H1 (cell line): ENCODE results near the gene CALD1. TPM values are rescaled to one million over a fixed set of nuclear protein-coding genes. Genes with fewer than 3 reads are reported as not detected.

Experiments used
- CTCF ChIA-PET: fragments of 300-600 bp; sonication (Branson Sonifier 250); formaldehyde crosslinking; loops from one replicate; lab custom pipeline; 2021; ENCODE audit not compliant: partially characterized antibody; lab: Charles Lee
- POLR2A ChIA-PET: fragments of 300-600 bp; sonication (Branson Sonifier 250); formaldehyde crosslinking; loops from one replicate; lab custom pipeline; 2021; ENCODE audit warnings: inconsistent platforms; ENCODE audit not compliant: partially characterized antibody; lab: Charles Lee
- DNase-seq, 2 experiments: peaks; one replicate each; pipeline versions ENCODE4 v3.0.0 to v3.0.0-alpha.2; 2010 to 2022; ENCODE audit warnings: low spot score in 2 of 2, low read depth in 1 of 2, mixed read lengths in 1 of 2
- FAIRE-seq: peaks from 2 replicates; lab custom pipeline; 2011; peaks lifted over from hg19 to GRCh38; lab: Jason Lieb, UNC
- H2AFZ ChIP-seq: 2 replicates; pipeline ENCODE4 v1.8.1; 2012; ENCODE audit warnings: low read length, inconsistent platforms
- H2AK5ac ChIP-seq: 2 replicates; pipeline ENCODE4 v1.6.1; 2013; ENCODE audit warnings: low read depth, low read length
- H2BK120ac ChIP-seq: replicated peaks from 2 replicates; pipeline ENCODE3; 2013; ENCODE audit warnings: low read depth, low read length, inconsistent platforms
- H2BK12ac ChIP-seq: 2 replicates; pipeline ENCODE4 v1.6.1; 2013; ENCODE audit warnings: low read depth, low read length
- H2BK15ac ChIP-seq: 2 replicates; pipeline ENCODE4 v1.6.1; 2013; ENCODE audit warnings: low read length
- H2BK20ac ChIP-seq: 2 replicates; pipeline ENCODE4 v1.6.1; 2013; ENCODE audit warnings: low read length
- H2BK5ac ChIP-seq: 2 replicates; pipeline ENCODE4 v1.6.1; 2013; ENCODE audit warnings: low read depth, low read length
- H3K14ac ChIP-seq: 2 replicates; pipeline ENCODE4 v1.6.1; 2013; ENCODE audit warnings: inconsistent platforms; ENCODE audit not compliant: insufficient read length
- H3K18ac ChIP-seq: 2 replicates; pipeline ENCODE4 v1.6.1; 2013; ENCODE audit warnings: low read length; ENCODE audit errors: extremely low read depth
- H3K23ac ChIP-seq: 2 replicates; pipeline ENCODE4 v1.6.1; 2013; ENCODE audit warnings: inconsistent platforms; ENCODE audit not compliant: insufficient read length
- H3K23me2 ChIP-seq: 2 replicates; pipeline ENCODE4 v1.6.1; 2013; ENCODE audit warnings: low read depth, low read length
- H3K27ac ChIP-seq: 2 replicates; pipeline ENCODE4 v1.6.1; 2011; ENCODE audit warnings: low read depth, low read length, inconsistent platforms
- H3K27me3 ChIP-seq, 4 experiments: replicated peaks in 1 of 4; 1 replicate in 1 of 4; 2 replicates in 3 of 4; pipeline versions ENCODE4 v1.6.1 to v1.8.1; 2011 to 2013; ENCODE audit warnings: low read length in 3 of 4, mild to moderate bottlenecking in 3 of 4, inconsistent platforms in 2 of 4, mixed read lengths in 2 of 4, moderate library complexity in 1 of 4; ENCODE audit not compliant: control insufficient read depth in 3 of 4, insufficient read depth in 3 of 4; ENCODE audit errors: extremely low read depth in 1 of 4
- H3K36me3 ChIP-seq, 4 experiments: 2 replicates each; pipeline versions ENCODE4 v1.6.1 to v1.8.1; 2011 to 2013; ENCODE audit warnings: mild to moderate bottlenecking in 4 of 4, low read length in 3 of 4, moderate library complexity in 2 of 4, control low read depth in 1 of 4, inconsistent platforms in 1 of 4; ENCODE audit not compliant: insufficient read depth in 4 of 4, control insufficient read depth in 2 of 4
- H3K4ac ChIP-seq: replicated peaks from 2 replicates; pipeline ENCODE3; 2013; ENCODE audit warnings: low read length, low read depth, mixed read lengths, inconsistent platforms; ENCODE audit not compliant: insufficient read length
- H3K4me1 ChIP-seq, 4 experiments: replicated peaks in 1 of 4; 1 replicate in 1 of 4; 2 replicates in 3 of 4; pipeline versions ENCODE4 v1.6.1 to v1.8.1; 2011 to 2013; ENCODE audit warnings: low read length in 3 of 4, inconsistent platforms in 2 of 4, mixed read lengths in 1 of 4; ENCODE audit not compliant: insufficient read depth in 4 of 4, control insufficient read depth in 3 of 4
- H3K4me2 ChIP-seq, 2 experiments: 2 replicates each; pipeline versions ENCODE4 v1.6.1 to v1.8.1; 2011 to 2013; ENCODE audit warnings: low read depth in 2 of 2, low read length in 2 of 2, control low read depth in 1 of 2, inconsistent platforms in 1 of 2, mild to moderate bottlenecking in 1 of 2; ENCODE audit not compliant: insufficient read depth in 1 of 2
- H3K4me3 ChIP-seq, 4 experiments: fragments of 200-600, 300-600 bp in 1 of 4; sonication (generic), shearing (Covaris generic), sonication (Bioruptor Twin) in 1 of 4; 2 replicates each; pipeline versions ENCODE4 v1.5.1 to v1.8.1; 2011 to 2016; ENCODE audit warnings: low read length in 4 of 4, low read depth in 3 of 4, control low read depth in 2 of 4, inconsistent platforms in 2 of 4, mild to moderate bottlenecking in 2 of 4, mixed read lengths in 1 of 4, moderate library complexity in 1 of 4; ENCODE audit not compliant: insufficient read depth in 2 of 4; ENCODE audit errors: extremely low read depth in 1 of 4
- H3K56ac ChIP-seq: replicated peaks from 2 replicates; pipeline ENCODE3; 2013; ENCODE audit warnings: low read depth, mild to moderate bottlenecking, mixed read lengths, low read length, inconsistent platforms; ENCODE audit not compliant: insufficient read length
- H3K79me1 ChIP-seq: 2 replicates; pipeline ENCODE4 v1.6.1; 2013; ENCODE audit warnings: low read depth, low read length, control low read depth
- H3K79me2 ChIP-seq, 2 experiments: 2 replicates each; pipeline versions ENCODE4 v1.6.1 to v1.8.1; 2012 to 2013; ENCODE audit warnings: low read length in 2 of 2, mild to moderate bottlenecking in 2 of 2, inconsistent platforms in 1 of 2; ENCODE audit not compliant: insufficient read depth in 2 of 2, control insufficient read depth in 1 of 2
- H3K9ac ChIP-seq, 4 experiments: replicated peaks in 1 of 4; 1 replicate in 1 of 4; 2 replicates in 3 of 4; pipeline versions ENCODE4 v1.6.1 to v1.8.1; 2011 to 2013; ENCODE audit warnings: low read depth in 3 of 4, low read length in 3 of 4, control low read depth in 2 of 4, mild to moderate bottlenecking in 2 of 4, moderate library complexity in 2 of 4, inconsistent platforms in 1 of 4; ENCODE audit errors: extremely low read depth in 1 of 4
- H3K9me3 ChIP-seq, 2 experiments: 2 replicates each; pipeline versions ENCODE4 v1.6.1 to v1.8.1; 2012 to 2013; ENCODE audit warnings: mild to moderate bottlenecking in 2 of 2, moderate library complexity in 2 of 2, control low read depth in 1 of 2, inconsistent platforms in 1 of 2, low read depth in 1 of 2, low read length in 1 of 2, mixed read lengths in 1 of 2; ENCODE audit not compliant: insufficient read depth in 2 of 2
- H4K20me1 ChIP-seq, 2 experiments: replicated peaks in 1 of 2; 2 replicates each; pipeline versions ENCODE3 to v1.8.1; 2011 to 2013; ENCODE audit warnings: inconsistent platforms in 2 of 2, low read length in 2 of 2, mild to moderate bottlenecking in 1 of 2; ENCODE audit not compliant: insufficient read depth in 2 of 2, control insufficient read depth in 1 of 2
- H4K5ac ChIP-seq: 2 replicates; pipeline ENCODE4 v1.6.1; 2013; ENCODE audit warnings: low read length, low read depth, mixed read lengths, inconsistent platforms; ENCODE audit not compliant: insufficient read length
- H4K8ac ChIP-seq: 2 replicates; pipeline ENCODE4 v1.8.0; 2013; ENCODE audit warnings: mild to moderate bottlenecking, moderate library complexity, low read length, inconsistent platforms; ENCODE audit not compliant: insufficient read depth; ENCODE audit errors: extremely low read depth
- H4K91ac ChIP-seq: replicated peaks from 2 replicates; pipeline ENCODE3; 2013; ENCODE audit warnings: low read length, mixed read lengths, inconsistent platforms; ENCODE audit not compliant: insufficient read length
- BRCA1 ChIP-seq: IDR thresholded peaks from 2 replicates; pipeline ENCODE4 v1.6.1; 2012; ENCODE audit warnings: low read depth, low read length, improper control_type of control experiment
- CBX5 ChIP-seq: fragments of 300-800, 300-1000 bp; sonication (generic); IDR thresholded peaks from 2 replicates; pipeline ENCODE4 v1.7.1; 2016; ENCODE audit warnings: antibody characterized with exemption, low read length, low read depth
- CEBPB ChIP-seq: IDR thresholded peaks from 2 replicates; pipeline ENCODE4 v1.6.1; 2012; ENCODE audit warnings: low read depth, low read length
- CHD1 ChIP-seq: IDR thresholded peaks from 2 replicates; pipeline ENCODE4 v1.6.1; 2012; ENCODE audit warnings: low read depth, low read length, improper control_type of control experiment
- CHD2 ChIP-seq: IDR thresholded peaks from 2 replicates; pipeline ENCODE4 v1.6.1; 2012; ENCODE audit warnings: low read length, improper control_type of control experiment
- CREB1 ChIP-seq: IDR thresholded peaks from 2 replicates; pipeline ENCODE4 v1.6.1; 2012; ENCODE audit warnings: inconsistent platforms
- EZH2 ChIP-seq: fragments of 200-600 bp; sonication (generic); IDR thresholded peaks from 2 replicates; pipeline ENCODE4 v1.7.1; 2012; ENCODE audit warnings: low read depth, mild to moderate bottlenecking, moderate library complexity, low read length, inconsistent platforms; ENCODE audit not compliant: severe bottlenecking
- HDAC2 ChIP-seq, 2 experiments: fragments of 300-600 bp in 1 of 2; sonication (generic) in 1 of 2; IDR thresholded peaks; 2 replicates each; pipeline ENCODE4 v1.6.1; 2011 to 2012; ENCODE audit warnings: low read depth in 2 of 2, low read length in 2 of 2, mild to moderate bottlenecking in 2 of 2, moderate library complexity in 2 of 2, borderline replicate concordance in 1 of 2, inconsistent platforms in 1 of 2
- KDM1A ChIP-seq: fragments of 200-600, 300-600 bp; sonication (generic); IDR thresholded peaks from 2 replicates; pipeline ENCODE4 v1.7.1; 2016; ENCODE audit warnings: mild to moderate bottlenecking, low read length, borderline replicate concordance
- KDM5A ChIP-seq: fragments of 200-600 bp; IDR thresholded peaks from 2 replicates; pipeline ENCODE4 v1.7.1; 2012; ENCODE audit warnings: mild to moderate bottlenecking, low read length, inconsistent platforms, mixed read lengths
- NRF1 ChIP-seq: IDR thresholded peaks from 2 replicates; pipeline ENCODE4 v1.6.1; 2011; ENCODE audit warnings: mild to moderate bottlenecking, low read depth, low read length, improper control_type of control experiment
- PHF8 ChIP-seq: fragments of 200-600 bp; sonication (generic); conservative IDR thresholded peaks from 2 replicates; pipeline ENCODE4 v1.7.1; 2012; ENCODE audit warnings: low read depth, mild to moderate bottlenecking, inconsistent platforms, low read length, moderate library complexity
- SP2 ChIP-seq: IDR thresholded peaks from 2 replicates; pipeline ENCODE4 v1.6.1; 2012; ENCODE audit warnings: mild to moderate bottlenecking, low read length, inconsistent platforms
- SRF ChIP-seq: IDR thresholded peaks from 2 replicates; pipeline ENCODE4 v1.6.1; 2011; ENCODE audit warnings: mild to moderate bottlenecking, low read depth, low read length, moderate library complexity
- SUZ12 ChIP-seq: fragments of 200-600 bp; sonication (generic); IDR thresholded peaks from 2 replicates; pipeline ENCODE4 v1.6.1; 2012; ENCODE audit warnings: mild to moderate bottlenecking, inconsistent platforms, low read length, moderate library complexity, mixed read lengths
- TAF7 ChIP-seq: optimal IDR thresholded peaks from 2 replicates; pipeline ENCODE3; 2011; ENCODE audit warnings: low read depth, mild to moderate bottlenecking, inconsistent platforms, low read length, moderate library complexity, borderline replicate concordance
- WGBS, 2 experiments: shearing (Covaris generic) in 1 of 2; methylation state at CpG; one replicate each; pipeline versions ENCODE4 v1.1.6 to v1.1.7; 2013 to 2015; ENCODE audit warnings: low lambda C conversion rate in 2 of 2, mixed read lengths in 2 of 2, inconsistent platforms in 1 of 2, low coverage in 1 of 2, missing lambda C conversion rate in 1 of 2; ENCODE audit not compliant: insufficient replicate concordance in 2 of 2, insufficient coverage in 1 of 2, insufficient read length in 1 of 2; ENCODE audit errors: extremely low coverage in 1 of 2, missing lambda C conversion rate in 1 of 2; 5-methylcytosine and 5-hydroxymethylcytosine counted together
- polyA plus RNA-seq, 7 experiments: library from polyadenylated mRNA; depleted of rRNA in 3 of 7; stranded (reverse) in 5 of 7; unstranded in 2 of 7; fragments of >200 nt in 5 of 7; fragments of 200-250 nt in 2 of 7; gene quantifications; 1 replicate in 5 of 7; 2 replicates in 1 of 7; 4 replicates in 1 of 7; pipeline versions ENCODE4 v1.2.1 to v1.2.3, GENCODE V29; 2011 to 2013; ENCODE audit warnings: missing spikeins in 2 of 7, mixed read lengths in 2 of 7
- total RNA-seq: library from RNA; stranded (reverse); fragmentation: NEBNext Ultra II Directional; extraction: Animal tissue kit (Norgen Biotek cat#: 25700); gene quantifications from 2 replicates; pipeline ENCODE4 v1.2.1, GENCODE V29; 2021

The CALD1 gene
- total and polyA plus RNA-seq, 2 of the 8 experiments (the other 6 are each of a cell fraction or from before 2014, with no cell fraction given) = 34.3 to 177 TPM

GRCh38 chr7:134736381-134736780 lies 43.1 kb upstream of the CALD1 start:
- Histone ChIP-seq H3K14ac (no peak overlapping the region), H3K56ac (no peak overlapping the region), H3K4me2 (no peak overlapping the region)
- TF ChIP-seq SP2 (no peak), CHD2 (no peak), NRF1 (no peak), CEBPB (no peak), SRF (no peak), CHD1 (no peak), EZH2 (no peak), BRCA1 (no peak), CREB1 (no peak), SUZ12 (no peak), HDAC2 (IDR thresholded peaks at IDR 0.05; ENCODE audit: borderline replicate concordance in 1 of 2, low read depth in 2 of 2, low read length in 2 of 2) (no peak), PHF8 (no peak), KDM5A (no peak), TAF7 (no peak), CBX5 (no peak), KDM1A (no peak)

More at GRCh38 chr7:134736381-134736780, 43.1 kb upstream of the CALD1 start:
- Histone ChIP-seq H3K9ac (no peak overlapping the region), H2AFZ (no peak overlapping the region), H4K91ac (no peak overlapping the region), H2AK5ac (no peak overlapping the region), H2BK120ac (no peak overlapping the region), H2BK5ac (no peak overlapping the region), H3K23ac (no peak overlapping the region), H3K27me3 (no peaks in the 10 kb centered on the region), H3K4ac (no peak overlapping the region), H3K27ac (no peak overlapping the region), H3K4me3 (no peak overlapping the region), H3K4me1 (no peaks in the 10 kb centered on the region), H4K8ac (no peak overlapping the region), H3K79me2 (no peaks in the 10 kb centered on the region), H2BK15ac (no peak overlapping the region), H4K20me1 (no peaks in the 10 kb centered on the region), H3K9me3 (no peaks in the 10 kb centered on the region), H3K23me2 (no peaks in the 10 kb centered on the region), H2BK20ac (no peak overlapping the region), H3K79me1 (no peaks in the 10 kb centered on the region), H2BK12ac (no peak overlapping the region), H3K36me3 (no peaks in the 10 kb centered on the region; a peak in 1 of 8 replicates), H3K18ac (no peak overlapping the region), H4K5ac (no peak overlapping the region)
- DNase-seq = no peak
- FAIRE-seq = no peak
- WGBS, 2 experiments = 88% methylated on average over 2 of the region's 2 CpGs; no CpG with 5 or more reads in 1 of the 2 experiments
- ChIA-PET CTCF (interaction anchor here (1.2 to 17.5 kb wide), 4 partner anchors 12 to 251 kb away, joined by 3 to 249 read pairs (median 16); no protein-coding TSS in a partner anchor), POLR2A (no interaction called here)
